HepG2 (cell line): ENCODE results near the gene MIDN. TPM values are rescaled to one million over a fixed set of nuclear protein-coding genes. Genes with fewer than 3 reads are reported as not detected.
A peak's percentile ranks its signal among the peaks of the same experiment; 100 is the strongest.

Experiments
- CREB1 ChIP-seq, 2 experiments: fragments of 450-650 bp in 1 of 2; IDR thresholded peaks; 2 replicates each; pipeline ENCODE4 v1.6.1; 2016 to 2017; ENCODE audit warnings: control low read depth in 1 of 2, mild to moderate bottlenecking in 1 of 2, missing compliant biosample characterization in 1 of 2, missing genetic modification characterization in 1 of 2
- KDM5B ChIP-seq: sonication (generic); formaldehyde crosslinking; IDR thresholded peaks from 2 replicates; pipeline ENCODE4 v1.4.0; 2020; ENCODE audit warnings: missing genetic modification reagents, mild to moderate bottlenecking, borderline replicate concordance
- SMC3 ChIP-seq: IDR thresholded peaks from 2 replicates; pipeline ENCODE4 v1.6.1; 2011; ENCODE audit warnings: low read length, improper control_type of control experiment
- ZFP62 ChIP-seq: sonication (generic); formaldehyde crosslinking; IDR thresholded peaks from 2 replicates; pipeline ENCODE4 v1.4.0; 2020; ENCODE audit warnings: missing genetic modification reagents
- ZFX ChIP-seq: sonication (generic); formaldehyde crosslinking; IDR thresholded peaks from 2 replicates; pipeline ENCODE4 v1.4.0; 2020; ENCODE audit warnings: mild to moderate bottlenecking, low read depth, missing genetic modification reagents, moderate library complexity
- ZNF333 ChIP-seq: sonication (generic); formaldehyde crosslinking; IDR thresholded peaks from 2 replicates; pipeline ENCODE4 v1.4.0; 2020; ENCODE audit warnings: mild to moderate bottlenecking, missing genetic modification reagents, borderline replicate concordance
- ZNF335 ChIP-seq: sonication (generic); formaldehyde crosslinking; IDR thresholded peaks from 2 replicates; pipeline ENCODE4 v1.4.0; 2020; ENCODE audit warnings: missing genetic modification reagents
- ZNF414 ChIP-seq: sonication (generic); formaldehyde crosslinking; IDR thresholded peaks from 2 replicates; pipeline ENCODE4 v1.5.0; 2020; ENCODE audit warnings: missing genetic modification reagents
- ZNF430 ChIP-seq: sonication (generic); formaldehyde crosslinking; IDR thresholded peaks from 2 replicates; pipeline ENCODE4 v1.9.0; 2021; ENCODE audit warnings: mild to moderate bottlenecking, missing genetic modification reagents
- ZNF543 ChIP-seq: sonication (generic); formaldehyde crosslinking; IDR thresholded peaks from 2 replicates; pipeline ENCODE4 v1.4.0; 2020; ENCODE audit warnings: mild to moderate bottlenecking, missing genetic modification reagents
- ZNF619 ChIP-seq: sonication (generic); formaldehyde crosslinking; IDR thresholded peaks from 2 replicates; pipeline ENCODE4 v1.4.0; 2020; ENCODE audit warnings: mild to moderate bottlenecking, missing genetic modification reagents
- ZNF674 ChIP-seq: sonication (generic); formaldehyde crosslinking; IDR thresholded peaks from 2 replicates; pipeline ENCODE4 v1.5.0; 2020; ENCODE audit warnings: low read depth, mild to moderate bottlenecking, missing genetic modification reagents
- ZNF788 ChIP-seq: sonication (generic); formaldehyde crosslinking; IDR thresholded peaks from 2 replicates; pipeline ENCODE4 v1.5.0; 2020; ENCODE audit warnings: mild to moderate bottlenecking, missing genetic modification reagents, borderline replicate concordance
- polyA plus RNA-seq, 8 experiments: library from polyadenylated mRNA; depleted of rRNA in 3 of 8; stranded (reverse) in 7 of 8; unstranded in 1 of 8; fragments of >200 nt; fragmentation: Illumina TruSeq in 4 of 8; extraction: Trizol in 4 of 8; gene quantifications; 2 replicates each; pipeline versions ENCODE4 v1.2.1 to v1.2.3, GENCODE V29; 2011 to 2016; ENCODE audit warnings: low read depth in 4 of 8, missing spikeins in 1 of 8, mixed read lengths in 1 of 8; ENCODE audit not compliant: insufficient read depth in 1 of 8
- total RNA-seq, 5 experiments: library from RNA; depleted of rRNA; stranded (reverse); fragments of >200 nt; fragmentation: Illumina TruSeq; extraction: Trizol; gene quantifications; 2 replicates each; pipeline ENCODE4 v1.2.3, GENCODE V29; 2016; ENCODE audit warnings: low read depth in 1 of 5
- TF ChIP-seq, protein P1 (sequence below), 2 experiments: fragments of 450-650 bp in 1 of 2; sonication (generic) in 1 of 2; formaldehyde crosslinking in 1 of 2; IDR thresholded peaks; 2 replicates each; pipeline versions ENCODE4 v1.6.1 to v1.8.0; 2016 to 2022; ENCODE audit warnings: antibody characterized with exemption in 1 of 2, mild to moderate bottlenecking in 1 of 2, missing genetic modification reagents in 1 of 2
- TF ChIP-seq, protein P2 (sequence below): sonication (generic); formaldehyde crosslinking; IDR thresholded peaks from 2 replicates; pipeline ENCODE4 v1.5.0; 2020; ENCODE audit warnings: missing genetic modification reagents

The MIDN gene
- total and polyA plus RNA-seq, 2 of the 13 experiments (the other 11 are each of a cell fraction or from before 2014, with no cell fraction given) = 8.4 to 18.0 TPM

GRCh38 chr19:1238369-1239303 lies 9.7 kb upstream of the MIDN start (continued):
- TF ChIP-seq ZNF430 (CRISPR knock-in tag) (peak; percentile 49; the same call in 1 of the 2 replicates), ZNF335 (no peak), ZFP62 (CRISPR knock-in tag) (no peak), ZNF674 (CRISPR knock-in tag) (no peak), ZNF619 (0 out of 2 replicates have a peak, but pooled peaks have one; percentile 63), ZNF333 (CRISPR knock-in tag) (no peak), CREB1 (IDR thresholded peaks at IDR 0.05) (no peak), CREB1 (CRISPR knock-in tag; IDR thresholded peaks at IDR 0.05) (no peak), ZNF414 (CRISPR knock-in tag) (no peak), ZFX (CRISPR knock-in tag) (peak; percentile 67; the same call in 1 of the 2 replicates), KDM5B (CRISPR knock-in tag) (peak; percentile 47; the same call in 1 of the 2 replicates), ZNF788 (CRISPR knock-in tag) (no peak), ZNF543 (CRISPR knock-in tag) (no peak), SMC3 (no peak)
- TF ChIP-seq, protein P1, sequence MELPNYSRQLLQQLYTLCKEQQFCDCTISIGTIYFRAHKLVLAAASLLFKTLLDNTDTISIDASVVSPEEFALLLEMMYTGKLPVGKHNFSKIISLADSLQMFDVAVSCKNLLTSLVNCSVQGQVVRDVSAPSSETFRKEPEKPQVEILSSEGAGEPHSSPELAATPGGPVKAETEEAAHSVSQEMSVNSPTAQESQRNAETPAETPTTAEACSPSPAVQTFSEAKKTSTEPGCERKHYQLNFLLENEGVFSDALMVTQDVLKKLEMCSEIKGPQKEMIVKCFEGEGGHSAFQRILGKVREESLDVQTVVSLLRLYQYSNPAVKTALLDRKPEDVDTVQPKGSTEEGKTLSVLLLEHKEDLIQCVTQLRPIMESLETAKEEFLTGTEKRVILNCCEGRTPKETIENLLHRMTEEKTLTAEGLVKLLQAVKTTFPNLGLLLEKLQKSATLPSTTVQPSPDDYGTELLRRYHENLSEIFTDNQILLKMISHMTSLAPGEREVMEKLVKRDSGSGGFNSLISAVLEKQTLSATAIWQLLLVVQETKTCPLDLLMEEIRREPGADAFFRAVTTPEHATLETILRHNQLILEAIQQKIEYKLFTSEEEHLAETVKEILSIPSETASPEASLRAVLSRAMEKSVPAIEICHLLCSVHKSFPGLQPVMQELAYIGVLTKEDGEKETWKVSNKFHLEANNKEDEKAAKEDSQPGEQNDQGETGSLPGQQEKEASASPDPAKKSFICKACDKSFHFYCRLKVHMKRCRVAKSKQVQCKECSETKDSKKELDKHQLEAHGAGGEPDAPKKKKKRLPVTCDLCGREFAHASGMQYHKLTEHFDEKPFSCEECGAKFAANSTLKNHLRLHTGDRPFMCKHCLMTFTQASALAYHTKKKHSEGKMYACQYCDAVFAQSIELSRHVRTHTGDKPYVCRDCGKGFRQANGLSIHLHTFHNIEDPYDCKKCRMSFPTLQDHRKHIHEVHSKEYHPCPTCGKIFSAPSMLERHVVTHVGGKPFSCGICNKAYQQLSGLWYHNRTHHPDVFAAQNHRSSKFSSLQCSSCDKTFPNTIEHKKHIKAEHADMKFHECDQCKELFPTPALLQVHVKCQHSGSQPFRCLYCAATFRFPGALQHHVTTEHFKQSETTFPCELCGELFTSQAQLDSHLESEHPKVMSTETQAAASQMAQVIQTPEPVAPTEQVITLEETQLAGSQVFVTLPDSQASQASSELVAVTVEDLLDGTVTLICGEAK (IDR thresholded peaks at IDR 0.05) = no peak
- TF ChIP-seq, protein P1 (CRISPR knock-in tag; IDR thresholded peaks at IDR 0.05) = 0 out of 2 replicates have a peak, but pooled peaks have one; percentile 57
- TF ChIP-seq, protein P2, sequence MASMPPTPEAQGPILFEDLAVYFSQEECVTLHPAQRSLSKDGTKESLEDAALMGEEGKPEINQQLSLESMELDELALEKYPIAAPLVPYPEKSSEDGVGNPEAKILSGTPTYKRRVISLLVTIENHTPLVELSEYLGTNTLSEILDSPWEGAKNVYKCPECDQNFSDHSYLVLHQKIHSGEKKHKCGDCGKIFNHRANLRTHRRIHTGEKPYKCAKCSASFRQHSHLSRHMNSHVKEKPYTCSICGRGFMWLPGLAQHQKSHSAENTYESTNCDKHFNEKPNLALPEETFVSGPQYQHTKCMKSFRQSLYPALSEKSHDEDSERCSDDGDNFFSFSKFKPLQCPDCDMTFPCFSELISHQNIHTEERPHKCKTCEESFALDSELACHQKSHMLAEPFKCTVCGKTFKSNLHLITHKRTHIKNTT (CRISPR knock-in tag) = no peak
